ENCODE data around the gene RBM20. TPM values are rescaled to one million over a fixed set of nuclear protein-coding genes. Genes with fewer than 3 reads are reported as not detected.
A peak's percentile ranks its signal among the peaks of the same experiment; 100 is the strongest.

The RBM20 gene
- polyA plus RNA-seq, 10 donors: 6.8 to 17.0 (median 10.3) TPM

- no peak for DNase-seq
Observed at GRCh38 chr10:110833941-110834628, 189.9 kb downstream of the RBM20 start.

GRCh38 chr10:110834629-110835301, 190.6 kb downstream of the RBM20 start:
- DNase-seq: peak; percentile 62 to 86 (median 73)

GRCh38 chr10:110835841-110836240, 191.7 kb downstream of the RBM20 start:
- no peak for DNase-seq

GRCh38 chr10:110836706-110837105, 192.6 kb downstream of the RBM20 start:
- DNase-seq: peak in 1 of 3 donors; percentile 57

- peak in 1 of 3 donors; percentile 67 for DNase-seq
Observed at GRCh38 chr10:110837418-110838171, 193.5 kb downstream of the RBM20 start.

- DNase-seq: no peak
Observed at GRCh38 chr10:110840225-110840922, 196.2 kb downstream of the RBM20 start.

GRCh38 chr10:110840923-110841428, 196.8 kb downstream of the RBM20 start:
- DNase-seq: no peak

GRCh38 chr10:110841767-110842267, 197.7 kb downstream of the RBM20 start:
- DNase-seq: no peak

- DNase-seq: no peak
Observed at GRCh38 chr10:110842326-110842904, 198.3 kb downstream of the RBM20 start.

- DNase-seq: no peak
Observed at GRCh38 chr10:110843031-110843430, 198.9 kb downstream of the RBM20 start.

GRCh38 chr10:110843796-110844616, 199.9 kb downstream of the RBM20 start:
- DNase-seq: no peak

GRCh38 chr10:110844617-110844881, 200.4 kb downstream of the RBM20 start:
- no peak for DNase-seq

GRCh38 chr10:110845192-110845755, 201.1 kb downstream of the RBM20 start:
- no peak for DNase-seq

GRCh38 chr10:110845756-110846620, 201.9 kb downstream of the RBM20 start:
- no peak for DNase-seq

GRCh38 chr10:110847374-110847773, 203.2 kb downstream of the RBM20 start:
- DNase-seq: peak in 1 of 3 donors; percentile 51

GRCh38 chr10:110848106-110848505, 204.0 kb downstream of the RBM20 start:
- no peak for DNase-seq

GRCh38 chr10:110850099-110850498, 206.0 kb downstream of the RBM20 start:
- DNase-seq: no peak

- DNase-seq: peak in 1 of 3 donors; percentile 45
Observed at GRCh38 chr10:110851020-110851612, 207.0 kb downstream of the RBM20 start.

Measured in muscle of back (tissue), 11 donors.